ENCODE data around the gene SPATS2L.

SPATS2L gene

GRCh38 chr2:200367155-200367554, 60.7 kb downstream of the SPATS2L start:
- no peak for DNase-seq (ENCODE audit: extremely low read depth, insufficient read length)
- H3K27me3 ChIP-seq (replicated peaks; ENCODE audit: control insufficient read depth, insufficient read depth, low read length), result no peaks in the 10 kb centered on the region
- no peak overlapping the region for H3K4me3 ChIP-seq (replicated peaks; ENCODE audit: low read depth, low read length)
- TF ChIP-seq, protein P1, sequence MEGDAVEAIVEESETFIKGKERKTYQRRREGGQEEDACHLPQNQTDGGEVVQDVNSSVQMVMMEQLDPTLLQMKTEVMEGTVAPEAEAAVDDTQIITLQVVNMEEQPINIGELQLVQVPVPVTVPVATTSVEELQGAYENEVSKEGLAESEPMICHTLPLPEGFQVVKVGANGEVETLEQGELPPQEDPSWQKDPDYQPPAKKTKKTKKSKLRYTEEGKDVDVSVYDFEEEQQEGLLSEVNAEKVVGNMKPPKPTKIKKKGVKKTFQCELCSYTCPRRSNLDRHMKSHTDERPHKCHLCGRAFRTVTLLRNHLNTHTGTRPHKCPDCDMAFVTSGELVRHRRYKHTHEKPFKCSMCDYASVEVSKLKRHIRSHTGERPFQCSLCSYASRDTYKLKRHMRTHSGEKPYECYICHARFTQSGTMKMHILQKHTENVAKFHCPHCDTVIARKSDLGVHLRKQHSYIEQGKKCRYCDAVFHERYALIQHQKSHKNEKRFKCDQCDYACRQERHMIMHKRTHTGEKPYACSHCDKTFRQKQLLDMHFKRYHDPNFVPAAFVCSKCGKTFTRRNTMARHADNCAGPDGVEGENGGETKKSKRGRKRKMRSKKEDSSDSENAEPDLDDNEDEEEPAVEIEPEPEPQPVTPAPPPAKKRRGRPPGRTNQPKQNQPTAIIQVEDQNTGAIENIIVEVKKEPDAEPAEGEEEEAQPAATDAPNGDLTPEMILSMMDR (IDR thresholded peaks at IDR 0.05; ENCODE audit: insufficient read depth, low read length, poor library complexity, severe bottlenecking), result no peak
- H3K36me3 ChIP-seq (ENCODE audit: control insufficient read depth, insufficient read depth, low read length), result no peaks in the 10 kb centered on the region

- H3K27me3 ChIP-seq (replicated peaks; ENCODE audit: control insufficient read depth, insufficient read depth, low read length), result no peaks in the 10 kb centered on the region
- TF ChIP-seq, protein P1 (IDR thresholded peaks at IDR 0.05; ENCODE audit: insufficient read depth, low read length, poor library complexity, severe bottlenecking), result no peak
- no peaks in the 10 kb centered on the region for H3K36me3 ChIP-seq (ENCODE audit: control insufficient read depth, insufficient read depth, low read length)
- H3K4me3 ChIP-seq (replicated peaks; ENCODE audit: low read depth, low read length), result no peak overlapping the region
- no peak for DNase-seq (ENCODE audit: extremely low read depth, insufficient read length)
Measured at GRCh38 chr2:200369886-200370285, 63.4 kb downstream of the SPATS2L start.

- TF ChIP-seq, protein P1 (IDR thresholded peaks at IDR 0.05; ENCODE audit: insufficient read depth, low read length, poor library complexity, severe bottlenecking), result no peak
- Histone ChIP-seq H3K36me3 (ENCODE audit: control insufficient read depth, insufficient read depth, low read length) (no peaks in the 10 kb centered on the region), H3K27me3 (replicated peaks; ENCODE audit: control insufficient read depth, insufficient read depth, low read length) (no peaks in the 10 kb centered on the region), H3K4me3 (replicated peaks; ENCODE audit: low read depth, low read length) (no peak overlapping the region)
- peak; percentile 13 for DNase-seq (ENCODE audit: extremely low read depth, insufficient read length)
Measured at GRCh38 chr2:200373231-200373630, 66.7 kb downstream of the SPATS2L start.

DNA sequence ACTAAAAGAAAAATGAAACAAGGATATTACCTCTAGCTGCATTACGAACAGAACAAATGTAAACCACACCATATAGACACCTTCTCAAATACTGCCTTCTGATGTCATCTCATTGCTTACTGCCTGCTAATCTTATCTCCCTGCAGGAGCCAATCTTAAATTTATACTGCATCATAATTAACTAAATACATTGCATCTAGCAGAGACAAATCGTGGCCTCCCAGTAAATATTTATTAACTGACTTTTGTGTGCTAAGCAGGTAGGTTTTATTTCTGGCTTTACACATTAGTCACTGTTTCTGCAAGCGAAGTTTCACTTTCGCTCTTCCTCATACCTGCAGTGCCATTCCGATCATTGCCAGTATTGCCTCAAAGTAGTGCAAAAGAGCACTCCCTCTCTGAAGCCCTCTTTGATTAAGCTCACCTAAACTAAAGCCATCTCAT, 67.5 kb downstream of the SPATS2L start:
- Histone ChIP-seq H3K4me3 (replicated peaks; ENCODE audit: low read depth, low read length) (peak overlapping the region; percentile 51), H3K27me3 (replicated peaks; ENCODE audit: control insufficient read depth, insufficient read depth, low read length) (no peaks in the 10 kb centered on the region), H3K36me3 (ENCODE audit: control insufficient read depth, insufficient read depth, low read length) (no peaks in the 10 kb centered on the region)
- DNase-seq (ENCODE audit: extremely low read depth, insufficient read length), result peak; percentile 43
- TF ChIP-seq, protein P1 (IDR thresholded peaks at IDR 0.05; ENCODE audit: insufficient read depth, low read length, poor library complexity, severe bottlenecking), result no peak

GRCh38 chr2:200376513-200377354, 70.2 kb downstream of the SPATS2L start:
- TF ChIP-seq, protein P1 (IDR thresholded peaks at IDR 0.05; ENCODE audit: insufficient read depth, low read length, poor library complexity, severe bottlenecking), result no peak
- Histone ChIP-seq H3K27me3 (replicated peaks; ENCODE audit: control insufficient read depth, insufficient read depth, low read length) (no peaks in the 10 kb centered on the region), H3K36me3 (ENCODE audit: control insufficient read depth, insufficient read depth, low read length) (no peaks in the 10 kb centered on the region), H3K4me3 (replicated peaks; ENCODE audit: low read depth, low read length) (no peak overlapping the region)
- no peak for DNase-seq (ENCODE audit: extremely low read depth, insufficient read length)

Data from GM06990 (cell line).